ENCODE results near the gene HES5.

DNA sequence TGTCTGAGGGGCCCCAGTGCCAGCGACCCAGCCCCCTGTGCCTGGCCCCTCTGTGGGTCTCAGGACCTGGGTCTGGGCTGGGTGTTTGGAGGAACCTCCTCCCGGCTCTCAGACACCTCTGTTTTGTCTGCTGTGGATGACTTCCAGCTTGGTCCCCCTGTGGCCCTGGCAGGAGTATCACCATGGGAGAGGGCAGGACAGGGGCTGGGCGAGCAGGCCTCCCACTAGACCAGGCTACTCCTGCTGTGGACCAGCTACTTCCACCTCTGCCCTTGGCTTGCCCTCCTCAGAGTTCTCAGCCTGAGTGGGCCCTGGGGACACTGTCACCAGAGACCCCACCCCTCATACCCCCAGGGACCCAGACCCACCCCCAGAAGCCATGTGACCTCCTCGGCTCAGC lies 32.2 kb downstream of the HES5 start:
- TF ChIP-seq CTCF (IDR thresholded peaks at IDR 0.05) (no peak), EP300 (IDR thresholded peaks at IDR 0.05) (no peak), POLR2A (IDR thresholded peaks at IDR 0.05; ENCODE audit: low read depth) (no peak), POLR2AphosphoS5 (IDR thresholded peaks at IDR 0.05) (no peak)
